ENCODE results near the gene LEUTX. TPM values are rescaled to one million over a fixed set of nuclear protein-coding genes. Genes with fewer than 3 reads are reported as not detected.

Gene LEUTX
- total RNA-seq, 1 experiment from 2014 or later = not detected

GRCh38 chr19:39754544-39754943 lies 24.1 kb upstream of the LEUTX start:
- TF ChIP-seq CTCF (conservative IDR thresholded peaks at IDR 0.05) = no peak
- Histone ChIP-seq H4K91ac (ENCODE audit: insufficient read length, low read depth, low read length) (no peak overlapping the region), H4K20me1 (ENCODE audit: control insufficient read depth, insufficient read depth, insufficient read length) (no peaks in the 10 kb centered on the region), H3K27me3 (ENCODE audit: insufficient read depth, low read length) (no peaks in the 10 kb centered on the region), H3K18ac (ENCODE audit: insufficient read length, low read depth, low read length) (no peak overlapping the region), H3K23ac (ENCODE audit: insufficient read length, low read depth, low read length) (no peak overlapping the region), H2BK12ac (ENCODE audit: insufficient read length, low read depth, low read length) (no peak overlapping the region), H3K4me2 (ENCODE audit: insufficient read depth, insufficient read length, low read length) (no peak overlapping the region), H3K23me2 (ENCODE audit: insufficient read length, low read depth, low read length, poor library complexity, severe bottlenecking) (no peaks in the 10 kb centered on the region), H3K9me3 (ENCODE audit: control insufficient read depth, low read depth, low read length) (no peaks in the 10 kb centered on the region), H3K14ac (ENCODE audit: insufficient read depth, low read length) (no peak overlapping the region), H3K56ac (ENCODE audit: insufficient read length, low read depth, low read length) (no peak overlapping the region), H2AFZ (ENCODE audit: low read length) (no peak overlapping the region), H3K79me1 (ENCODE audit: insufficient read depth, low read depth, low read length, poor library complexity, severe bottlenecking) (no peaks in the 10 kb centered on the region), H3K9ac (ENCODE audit: extremely low read depth, insufficient read length, low read length) (no peak overlapping the region), H2BK120ac (ENCODE audit: low read depth, low read length, poor library complexity, severe bottlenecking) (no peak overlapping the region), H3K27ac (ENCODE audit: insufficient read length, low read depth, low read length) (no peak overlapping the region), H2BK5ac (ENCODE audit: insufficient read length, low read length) (no peak overlapping the region), H2AK5ac (ENCODE audit: insufficient read length, low read length) (no peak overlapping the region), H3K79me2 (ENCODE audit: insufficient read depth, low read length) (no peaks in the 10 kb centered on the region), H3T11ph (ENCODE audit: low read length) (no peak overlapping the region), H3K4me1 (ENCODE audit: insufficient read depth, low read length) (no peaks in the 10 kb centered on the region), H2BK20ac (ENCODE audit: low read depth, low read length, poor library complexity, severe bottlenecking) (no peak overlapping the region), H4K5ac (ENCODE audit: insufficient read length, low read depth, low read length) (no peak overlapping the region), H2BK15ac (ENCODE audit: low read depth, low read length) (no peak overlapping the region), H4K8ac (replicated peaks; ENCODE audit: insufficient read length, low read depth, low read length) (no peak overlapping the region), H3K4ac (ENCODE audit: low read depth, low read length) (no peak overlapping the region)
- Mint-ChIP-seq H3K4me1 (no peaks in the 10 kb centered on the region), H3K4me3 (no peak overlapping the region), H3K9me3 (no peaks in the 10 kb centered on the region), H3K27ac (no peak overlapping the region), H3K27me3 (ENCODE audit: low read depth) (peaks cover 22% of the 10 kb centered on the region), H3K36me3 (ENCODE audit: insufficient read depth in 1 of 3, low read depth in 3 of 3) (no peaks in the 10 kb centered on the region)
- no peak for DNase-seq
- no CpG with 5 or more reads among the region's 2 CpGs for WGBS (ENCODE audit: extremely low coverage, insufficient read length, low lambda C conversion rate)

Data from H9 (cell line).